ENCODE measurements around the gene EFCAB6.

Gene EFCAB6

GRCh38 chr22:43704051-43704450 is 108.1 kb downstream of the EFCAB6 start:
- no peak overlapping the region for H2AFZ ChIP-seq (ENCODE audit: low read length)
- no peak overlapping the region for H3K4me3 ChIP-seq (ENCODE audit: low read length, poor library complexity, severe bottlenecking)
- H3K79me2 ChIP-seq (ENCODE audit: insufficient read depth, low read length), result no peaks in the 10 kb centered on the region
- TF ChIP-seq, protein P1, sequence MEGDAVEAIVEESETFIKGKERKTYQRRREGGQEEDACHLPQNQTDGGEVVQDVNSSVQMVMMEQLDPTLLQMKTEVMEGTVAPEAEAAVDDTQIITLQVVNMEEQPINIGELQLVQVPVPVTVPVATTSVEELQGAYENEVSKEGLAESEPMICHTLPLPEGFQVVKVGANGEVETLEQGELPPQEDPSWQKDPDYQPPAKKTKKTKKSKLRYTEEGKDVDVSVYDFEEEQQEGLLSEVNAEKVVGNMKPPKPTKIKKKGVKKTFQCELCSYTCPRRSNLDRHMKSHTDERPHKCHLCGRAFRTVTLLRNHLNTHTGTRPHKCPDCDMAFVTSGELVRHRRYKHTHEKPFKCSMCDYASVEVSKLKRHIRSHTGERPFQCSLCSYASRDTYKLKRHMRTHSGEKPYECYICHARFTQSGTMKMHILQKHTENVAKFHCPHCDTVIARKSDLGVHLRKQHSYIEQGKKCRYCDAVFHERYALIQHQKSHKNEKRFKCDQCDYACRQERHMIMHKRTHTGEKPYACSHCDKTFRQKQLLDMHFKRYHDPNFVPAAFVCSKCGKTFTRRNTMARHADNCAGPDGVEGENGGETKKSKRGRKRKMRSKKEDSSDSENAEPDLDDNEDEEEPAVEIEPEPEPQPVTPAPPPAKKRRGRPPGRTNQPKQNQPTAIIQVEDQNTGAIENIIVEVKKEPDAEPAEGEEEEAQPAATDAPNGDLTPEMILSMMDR (conservative IDR thresholded peaks at IDR 0.05; ENCODE audit: low read length), result no peak
- TF ChIP-seq EZH2phosphoT487 (IDR thresholded peaks at IDR 0.05; ENCODE audit: borderline replicate concordance), result no peak
- no peaks in the 10 kb centered on the region for H3K27me3 ChIP-seq (ENCODE audit: insufficient read depth, low read length, poor library complexity, severe bottlenecking)
- no peaks in the 10 kb centered on the region for H3K4me1 ChIP-seq (ENCODE audit: insufficient read depth, low read length, poor library complexity, severe bottlenecking)
- no peaks in the 10 kb centered on the region for H3K36me3 ChIP-seq (ENCODE audit: insufficient read depth, low read length)
- H3K9ac ChIP-seq (ENCODE audit: low read depth, low read length, poor library complexity, severe bottlenecking), result no peak overlapping the region
- no peak overlapping the region for H3K4me2 ChIP-seq (ENCODE audit: low read depth, low read length, poor library complexity, severe bottlenecking)
- H3K9me2 ChIP-seq (replicated peaks; ENCODE audit: low read depth, low read length), result no peaks in the 10 kb centered on the region
- peaks cover 8% of the 10 kb centered on the region; the same call in 1 of the 2 replicates for H3K9me3 ChIP-seq (ENCODE audit: insufficient read depth, low read depth, low read length)
- no peaks in the 10 kb centered on the region for H3F3A ChIP-seq (ENCODE audit: low read depth)
- no peaks in the 10 kb centered on the region for H4K20me1 ChIP-seq (ENCODE audit: insufficient read depth, low read length, poor library complexity, severe bottlenecking)

GRCh38 chr22:43698403-43698802 is 113.7 kb downstream of the EFCAB6 start:
- H4K20me1 ChIP-seq (ENCODE audit: insufficient read depth, low read length, poor library complexity, severe bottlenecking), result no peaks in the 10 kb centered on the region
- no peak overlapping the region for H3K4me3 ChIP-seq (ENCODE audit: low read length, poor library complexity, severe bottlenecking)
- H3K27me3 ChIP-seq (ENCODE audit: insufficient read depth, low read length, poor library complexity, severe bottlenecking), result no peaks in the 10 kb centered on the region
- H3K4me2 ChIP-seq (ENCODE audit: low read depth, low read length, poor library complexity, severe bottlenecking), result no peak overlapping the region
- no peak for TF ChIP-seq EZH2phosphoT487 (IDR thresholded peaks at IDR 0.05; ENCODE audit: borderline replicate concordance)
- TF ChIP-seq, protein P1 (conservative IDR thresholded peaks at IDR 0.05; ENCODE audit: low read length), result no peak
- no peaks in the 10 kb centered on the region for H3K4me1 ChIP-seq (ENCODE audit: insufficient read depth, low read length, poor library complexity, severe bottlenecking)
- H3K9ac ChIP-seq (ENCODE audit: low read depth, low read length, poor library complexity, severe bottlenecking), result no peak overlapping the region
- no peak overlapping the region for H2AFZ ChIP-seq (ENCODE audit: low read length)
- peaks cover 6% of the 10 kb centered on the region; the same call in 1 of the 2 replicates for H3K9me3 ChIP-seq (ENCODE audit: insufficient read depth, low read depth, low read length)
- no peaks in the 10 kb centered on the region for H3K9me2 ChIP-seq (replicated peaks; ENCODE audit: low read depth, low read length)
- H3K36me3 ChIP-seq (ENCODE audit: insufficient read depth, low read length), result no peaks in the 10 kb centered on the region
- H3F3A ChIP-seq (ENCODE audit: low read depth), result no peaks in the 10 kb centered on the region
- no peaks in the 10 kb centered on the region for H3K79me2 ChIP-seq (ENCODE audit: insufficient read depth, low read length)

DNA sequence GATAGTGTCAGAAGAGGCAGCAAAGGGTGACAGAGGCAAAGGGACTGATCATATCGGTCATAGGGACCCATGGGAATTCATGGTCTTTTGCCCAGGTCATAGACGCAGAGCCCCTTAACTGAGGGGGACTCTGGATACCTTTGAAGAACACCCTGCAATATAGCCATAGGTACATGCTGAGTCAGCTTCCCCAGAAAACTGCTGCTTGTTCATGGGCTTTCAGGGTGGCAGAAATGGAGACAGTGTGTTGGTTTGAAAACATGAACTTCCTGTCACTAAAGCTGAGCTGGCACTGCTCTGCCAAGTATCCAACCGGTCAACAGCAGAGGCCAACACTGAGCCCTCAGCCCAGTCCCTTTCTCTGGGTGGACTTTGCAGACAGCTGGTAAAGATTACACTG is 114.2 kb downstream of the EFCAB6 start:
- no peaks in the 10 kb centered on the region for H4K20me1 ChIP-seq (ENCODE audit: insufficient read depth, low read length, poor library complexity, severe bottlenecking)
- H3K27me3 ChIP-seq (ENCODE audit: insufficient read depth, low read length, poor library complexity, severe bottlenecking), result no peaks in the 10 kb centered on the region
- no peaks in the 10 kb centered on the region for H3K4me1 ChIP-seq (ENCODE audit: insufficient read depth, low read length, poor library complexity, severe bottlenecking)
- no peak overlapping the region for H2AFZ ChIP-seq (ENCODE audit: low read length)
- no peak overlapping the region for H3K4me3 ChIP-seq (ENCODE audit: low read length, poor library complexity, severe bottlenecking)
- H3F3A ChIP-seq (ENCODE audit: low read depth), result no peaks in the 10 kb centered on the region
- no peak overlapping the region for H3K4me2 ChIP-seq (ENCODE audit: low read depth, low read length, poor library complexity, severe bottlenecking)
- TF ChIP-seq, protein P1 (conservative IDR thresholded peaks at IDR 0.05; ENCODE audit: low read length), result no peak
- TF ChIP-seq EZH2phosphoT487 (IDR thresholded peaks at IDR 0.05; ENCODE audit: borderline replicate concordance), result no peak
- H3K79me2 ChIP-seq (ENCODE audit: insufficient read depth, low read length), result no peaks in the 10 kb centered on the region
- H3K9me2 ChIP-seq (replicated peaks; ENCODE audit: low read depth, low read length), result no peaks in the 10 kb centered on the region
- H3K9ac ChIP-seq (ENCODE audit: low read depth, low read length, poor library complexity, severe bottlenecking), result no peak overlapping the region
- H3K36me3 ChIP-seq (ENCODE audit: insufficient read depth, low read length), result no peaks in the 10 kb centered on the region
- peaks cover 1% of the 10 kb centered on the region; the same call in 1 of the 2 replicates for H3K9me3 ChIP-seq (ENCODE audit: insufficient read depth, low read depth, low read length)
